SU-DHL-6 (cell line): ENCODE measurements around the gene AFG1L.

Source experiments
- H2AFZ ChIP-seq: fragments of 200-600 bp; sonication (generic); 2 replicates; pipeline ENCODE4 v1.6.1; 2014; ENCODE audit warnings: low read depth, mild to moderate bottlenecking, moderate library complexity, mixed read lengths, antibody characterized with exemption, low read length; ENCODE audit not compliant: severe bottlenecking
- H3F3A ChIP-seq: fragments of 200-600 bp; shearing (Covaris generic); 2 replicates; pipeline ENCODE4 v1.6.0; 2016; ENCODE audit warnings: antibody characterized with exemption, mild to moderate bottlenecking; ENCODE audit not compliant: insufficient read depth
- H3K27ac ChIP-seq: fragments of 200-600 bp; sonication (generic); 2 replicates; pipeline ENCODE4 v1.5.1; 2016; ENCODE audit warnings: low read depth, mild to moderate bottlenecking, low read length, moderate library complexity, mixed read lengths
- H3K27me3 ChIP-seq: fragments of 200-600 bp; sonication (generic), shearing (Covaris generic); 2 replicates; pipeline ENCODE4 v1.6.0; 2014; ENCODE audit warnings: mild to moderate bottlenecking, low read length
- H3K36me3 ChIP-seq: fragments of 200-600 bp; sonication (generic); 2 replicates; pipeline ENCODE4 v1.6.1; 2014; ENCODE audit warnings: mild to moderate bottlenecking, low read length, mixed read lengths
- H3K4me2 ChIP-seq: fragments of 300-600, 200-600 bp; shearing (Covaris generic), sonication (generic); 2 replicates; pipeline ENCODE4 v1.6.0; 2014; ENCODE audit warnings: low read length, low read depth, mild to moderate bottlenecking; ENCODE audit not compliant: poor library complexity, severe bottlenecking
- H3K4me3 ChIP-seq: fragments of 200-600 bp; sonication (generic); 2 replicates; pipeline ENCODE4 v1.5.1; 2014; ENCODE audit warnings: antibody characterized with exemption, low read length, mild to moderate bottlenecking, mixed read lengths; ENCODE audit not compliant: insufficient read depth, poor library complexity, severe bottlenecking
- H3K79me2 ChIP-seq: fragments of 200-600 bp; sonication (generic); 2 replicates; pipeline ENCODE4 v1.6.1; 2014; ENCODE audit warnings: mild to moderate bottlenecking, low read length, moderate library complexity; ENCODE audit not compliant: insufficient read depth
- H3K9ac ChIP-seq: fragments of 200-600 bp; sonication (generic); 2 replicates; pipeline ENCODE4 v1.7.0; 2014; ENCODE audit warnings: mild to moderate bottlenecking, low read length
- H3K9me2 ChIP-seq: fragments of 200-600 bp; sonication (generic); replicated peaks from 2 replicates; pipeline ENCODE4 v1.6.1; 2014; ENCODE audit warnings: low read length; ENCODE audit not compliant: insufficient read depth
- H3K9me3 ChIP-seq: fragments of 200-600 bp; sonication (generic); 2 replicates; pipeline ENCODE4 v1.6.1; 2014; ENCODE audit warnings: low read length, mixed read lengths; ENCODE audit not compliant: insufficient read depth
- H4K20me1 ChIP-seq: fragments of 200-600 bp; sonication (generic); 2 replicates; pipeline ENCODE4 v1.6.1; 2014; ENCODE audit warnings: low read depth, mild to moderate bottlenecking, antibody characterized with exemption, low read length, moderate library complexity, mixed read lengths
- EZH2phosphoT487 ChIP-seq: fragments of 200-600 bp; sonication (generic), shearing (Covaris generic); conservative IDR thresholded peaks from 2 replicates; pipeline ENCODE4 v1.6.1; 2018; ENCODE audit warnings: mild to moderate bottlenecking, antibody characterized with exemption, low read length, moderate library complexity, mixed read lengths
- TF ChIP-seq, protein P1 (sequence below): fragments of 200-600 bp; sonication (generic); IDR thresholded peaks from one replicate; pipeline ENCODE4 v1.5.1; 2017; ENCODE audit warnings: antibody characterized with exemption, mild to moderate bottlenecking, low read length, moderate library complexity; ENCODE audit not compliant: insufficient read depth, poor library complexity, severe bottlenecking

The AFG1L gene

DNA sequence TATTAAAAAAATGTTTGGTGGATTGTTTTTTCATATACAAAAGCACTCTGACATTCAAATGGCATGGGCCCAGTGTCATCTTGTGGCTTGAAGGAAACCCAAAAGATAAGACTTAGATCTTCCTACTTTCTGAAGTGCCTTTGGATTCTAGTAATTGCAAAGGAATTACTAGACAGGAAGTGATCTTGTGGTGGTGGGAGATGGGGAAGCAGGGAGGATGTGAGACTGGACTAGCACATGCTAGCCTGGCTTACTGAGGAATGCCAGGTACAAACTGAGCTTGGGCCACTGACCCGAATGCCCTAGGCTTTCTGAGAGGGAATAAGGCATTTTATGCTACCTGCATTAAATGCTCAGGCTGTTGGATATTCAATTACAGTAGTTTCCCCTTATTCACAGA, 59.0 kb downstream of the AFG1L start:
- Histone ChIP-seq H3K9ac (no peak overlapping the region), H3K4me2 (no peak overlapping the region), H3K27me3 (no peaks in the 10 kb centered on the region), H3K9me2 (no peaks in the 10 kb centered on the region), H3K9me3 (no peaks in the 10 kb centered on the region), H3K27ac (no peak overlapping the region), H3K36me3 (no peaks in the 10 kb centered on the region), H3K4me3 (no peak overlapping the region), H4K20me1 (no peaks in the 10 kb centered on the region), H2AFZ (no peak overlapping the region), H3K79me2 (no peaks in the 10 kb centered on the region), H3F3A (no peaks in the 10 kb centered on the region)
- no peak for TF ChIP-seq EZH2phosphoT487
- TF ChIP-seq, protein P1, sequence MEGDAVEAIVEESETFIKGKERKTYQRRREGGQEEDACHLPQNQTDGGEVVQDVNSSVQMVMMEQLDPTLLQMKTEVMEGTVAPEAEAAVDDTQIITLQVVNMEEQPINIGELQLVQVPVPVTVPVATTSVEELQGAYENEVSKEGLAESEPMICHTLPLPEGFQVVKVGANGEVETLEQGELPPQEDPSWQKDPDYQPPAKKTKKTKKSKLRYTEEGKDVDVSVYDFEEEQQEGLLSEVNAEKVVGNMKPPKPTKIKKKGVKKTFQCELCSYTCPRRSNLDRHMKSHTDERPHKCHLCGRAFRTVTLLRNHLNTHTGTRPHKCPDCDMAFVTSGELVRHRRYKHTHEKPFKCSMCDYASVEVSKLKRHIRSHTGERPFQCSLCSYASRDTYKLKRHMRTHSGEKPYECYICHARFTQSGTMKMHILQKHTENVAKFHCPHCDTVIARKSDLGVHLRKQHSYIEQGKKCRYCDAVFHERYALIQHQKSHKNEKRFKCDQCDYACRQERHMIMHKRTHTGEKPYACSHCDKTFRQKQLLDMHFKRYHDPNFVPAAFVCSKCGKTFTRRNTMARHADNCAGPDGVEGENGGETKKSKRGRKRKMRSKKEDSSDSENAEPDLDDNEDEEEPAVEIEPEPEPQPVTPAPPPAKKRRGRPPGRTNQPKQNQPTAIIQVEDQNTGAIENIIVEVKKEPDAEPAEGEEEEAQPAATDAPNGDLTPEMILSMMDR = no peak

GRCh38 chr6:108355120-108355519, 60.3 kb downstream of the AFG1L start:
- no peak overlapping the region for H3K4me2 ChIP-seq
- TF ChIP-seq, protein P1 = no peak
- TF ChIP-seq EZH2phosphoT487 = no peak
- H3K79me2 ChIP-seq = no peaks in the 10 kb centered on the region
- H3F3A ChIP-seq = no peaks in the 10 kb centered on the region
- H3K9me2 ChIP-seq = no peaks in the 10 kb centered on the region
- H3K27me3 ChIP-seq = no peaks in the 10 kb centered on the region
- H3K9ac ChIP-seq = no peak overlapping the region
- no peaks in the 10 kb centered on the region for H3K9me3 ChIP-seq
- H2AFZ ChIP-seq = no peak overlapping the region
- H3K36me3 ChIP-seq = no peaks in the 10 kb centered on the region
- no peaks in the 10 kb centered on the region for H4K20me1 ChIP-seq
- H3K27ac ChIP-seq = no peak overlapping the region
- no peak overlapping the region for H3K4me3 ChIP-seq

GRCh38 chr6:108355890-108356289, 61.0 kb downstream of the AFG1L start:
- no peaks in the 10 kb centered on the region for H3F3A ChIP-seq
- no peak overlapping the region for H3K9ac ChIP-seq
- no peak overlapping the region for H2AFZ ChIP-seq
- TF ChIP-seq, protein P1 = no peak
- TF ChIP-seq EZH2phosphoT487 = no peak
- no peaks in the 10 kb centered on the region for H3K79me2 ChIP-seq
- no peak overlapping the region for H3K27ac ChIP-seq
- no peak overlapping the region for H3K4me2 ChIP-seq
- H3K4me3 ChIP-seq = no peak overlapping the region
- H3K27me3 ChIP-seq = no peaks in the 10 kb centered on the region
- H3K9me3 ChIP-seq = no peaks in the 10 kb centered on the region
- H3K9me2 ChIP-seq = no peaks in the 10 kb centered on the region
- no peaks in the 10 kb centered on the region for H4K20me1 ChIP-seq
- H3K36me3 ChIP-seq = no peaks in the 10 kb centered on the region
